Measurements from ENCODE around the gene KRT83. TPM values are rescaled to one million over a fixed set of nuclear protein-coding genes. Genes with fewer than 3 reads are reported as not detected.
"Not testable (repeated sequence)": the region's sequence is repeated elsewhere in the genome, so short reads cannot be mapped to it uniquely, and the experiment has no call there.

KRT83 gene
- total RNA-seq, 1 donor from 2014 or later: not detected

DNA sequence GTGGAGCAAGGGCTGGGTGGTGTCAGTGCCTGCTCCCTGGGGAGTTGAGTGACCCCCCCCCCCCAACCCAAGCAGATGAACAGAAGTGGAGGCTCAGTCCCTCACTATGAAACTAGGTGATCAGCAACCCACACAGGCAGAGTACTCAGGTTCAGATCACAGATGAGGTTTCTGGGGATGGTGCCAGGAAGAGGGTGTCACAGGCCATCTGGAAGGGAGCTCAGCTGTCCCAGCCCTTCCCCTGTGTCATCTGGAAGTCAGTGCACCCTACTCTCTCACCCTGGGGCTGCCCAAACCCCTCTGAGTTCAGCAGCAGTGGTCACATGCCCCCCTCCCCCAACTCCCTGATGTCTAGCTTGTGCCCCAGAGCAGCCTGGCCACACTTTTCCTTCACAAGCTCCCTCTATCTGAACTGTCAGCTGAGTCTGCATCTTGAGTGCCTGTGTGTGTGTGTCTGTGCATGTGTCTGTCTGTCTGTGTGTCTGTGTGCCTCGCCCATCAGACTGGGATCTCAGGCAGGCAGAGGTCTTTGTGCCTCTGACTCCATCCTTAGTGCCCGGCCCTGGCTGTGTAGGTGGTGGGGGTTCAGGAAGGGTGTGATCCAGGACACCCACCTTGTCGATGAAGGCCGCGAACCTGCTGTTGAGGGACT lies 30.6 kb downstream of the KRT83 start:
- not testable (repeated sequence) for DNase-seq (ENCODE audit: low spot score in 2 of 2); FAIRE-seq

DNA sequence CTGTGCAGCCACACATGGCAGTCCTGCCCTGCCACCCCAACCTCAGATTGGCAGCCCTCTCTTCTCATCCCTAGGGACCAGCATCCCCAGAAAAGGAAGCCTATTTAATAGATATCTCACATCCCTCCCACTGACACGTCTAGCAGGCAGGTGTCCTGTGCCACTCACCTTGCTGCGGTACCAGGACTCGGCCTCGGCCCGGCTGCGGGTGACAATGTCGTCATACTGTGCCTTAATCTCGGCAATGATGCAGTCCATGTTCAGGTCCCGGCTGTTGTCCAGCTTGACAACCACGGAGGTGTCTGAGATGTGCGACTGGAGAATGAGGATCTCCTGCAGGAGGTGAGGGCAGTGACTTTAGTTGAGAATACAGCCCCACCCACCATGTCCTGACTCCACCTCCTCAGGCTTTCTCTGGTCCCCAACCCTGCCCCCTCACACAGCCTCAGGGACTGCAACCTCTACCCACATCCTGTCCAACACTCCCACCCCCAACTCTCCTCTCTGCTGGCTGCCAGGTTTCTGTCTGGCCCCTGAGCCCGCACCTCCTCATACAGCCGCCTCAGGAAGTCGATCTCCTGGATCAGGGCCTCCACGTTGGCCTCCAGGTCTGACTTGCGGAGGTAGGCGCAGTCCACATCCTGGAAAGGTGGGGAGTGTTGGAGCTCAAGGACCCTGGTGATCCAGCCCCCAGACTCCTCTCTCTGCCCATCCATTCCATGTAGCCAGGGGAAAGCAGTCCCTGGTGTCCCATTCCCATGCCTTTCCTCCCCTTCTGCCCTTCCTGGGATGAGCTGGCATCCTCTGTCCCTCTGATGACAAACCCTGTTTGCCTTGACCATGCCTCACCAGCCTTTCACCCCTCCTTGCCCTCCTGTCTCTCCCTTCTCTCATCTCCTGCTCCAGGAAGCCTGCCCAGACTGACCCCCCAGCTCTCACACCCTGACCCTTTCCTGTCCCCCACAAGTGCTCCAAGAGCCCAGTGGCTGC lies 33.1 kb downstream of the KRT83 start:
- not testable (repeated sequence) for FAIRE-seq; DNase-seq (ENCODE audit: low spot score in 2 of 2)

DNA sequence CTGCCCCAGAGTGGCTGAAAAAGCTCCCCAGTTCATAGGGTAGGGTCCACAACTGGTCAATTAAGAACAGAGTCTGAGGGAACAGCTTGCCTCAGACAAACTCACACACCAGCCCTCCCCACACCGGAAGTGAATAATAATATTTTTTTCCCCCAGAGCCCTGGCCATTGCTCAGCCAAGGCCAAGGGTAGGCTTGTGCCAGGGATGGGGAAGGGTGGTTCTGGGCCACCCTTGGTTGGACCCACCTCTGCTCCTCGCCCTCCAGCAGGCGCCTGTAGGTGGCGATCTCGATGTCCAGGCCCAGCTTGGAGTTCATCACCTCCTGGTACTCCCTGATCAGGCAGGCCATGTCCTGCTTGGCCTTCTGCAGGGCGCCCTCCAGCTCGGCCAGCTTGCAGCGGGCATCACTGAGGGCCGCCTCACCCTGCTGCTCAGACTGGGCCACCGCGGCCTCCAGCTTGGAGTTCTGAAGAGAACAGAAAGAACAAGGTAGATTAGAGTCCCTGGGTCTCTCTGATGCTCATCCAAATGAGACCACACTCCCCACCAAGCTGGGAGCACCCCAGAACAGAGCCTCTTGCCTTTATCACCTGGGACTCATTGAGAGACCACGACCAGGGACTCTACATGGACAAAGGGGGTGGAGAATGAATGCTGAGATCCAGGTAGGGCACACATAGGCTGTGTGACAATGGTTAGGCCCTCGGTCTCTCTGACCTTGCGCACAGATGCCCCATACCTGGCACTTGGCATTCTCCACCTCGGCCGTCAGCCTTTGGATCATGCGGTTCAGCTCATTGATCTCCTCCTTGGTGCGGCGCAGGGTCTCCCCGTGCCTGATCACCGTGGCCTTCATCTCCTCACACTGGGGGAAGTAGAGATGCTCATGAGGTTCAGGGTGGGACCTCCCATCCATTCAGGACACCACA lies 34.1 kb downstream of the KRT83 start:
- not testable (repeated sequence) for FAIRE-seq

DNA sequence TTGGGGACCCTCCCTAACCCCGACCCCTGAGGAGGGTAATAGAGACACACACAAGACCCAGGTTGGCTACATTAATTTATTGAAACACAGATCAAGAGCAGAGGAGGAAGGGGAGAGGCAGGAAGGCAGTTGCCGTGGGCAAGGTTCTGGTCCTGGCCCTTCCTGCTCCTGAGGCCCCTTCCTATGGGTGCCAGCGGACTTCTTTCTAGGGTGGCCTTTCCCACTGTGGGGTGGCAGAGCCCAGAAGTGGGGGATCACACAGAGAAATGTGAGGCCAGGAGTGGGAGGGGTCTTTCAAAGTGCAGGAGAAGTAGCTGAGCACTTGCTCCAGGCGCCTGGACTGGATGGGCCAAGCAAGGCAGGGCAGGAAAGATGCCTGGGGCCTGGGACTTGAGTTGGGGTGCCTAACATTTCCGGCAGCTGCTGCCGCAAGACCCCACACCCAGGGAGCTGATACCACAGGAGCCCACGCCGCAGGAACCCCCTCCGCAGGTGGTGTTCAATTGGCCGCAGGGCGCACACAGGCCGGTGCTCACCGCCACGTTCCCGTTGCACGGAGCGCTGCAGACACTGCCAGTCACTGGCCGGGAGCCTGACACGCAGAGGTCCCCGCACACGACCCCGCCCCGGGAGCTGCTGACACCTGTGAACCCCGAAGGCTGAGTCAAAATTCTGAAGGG lies 35.2 kb downstream of the KRT83 start:
- no peak for DNase-seq (ENCODE audit: low spot score in 2 of 2)
- no peak for FAIRE-seq

More for the DNA sequence above, 34.1 kb downstream of the KRT83 start:
- not testable (repeated sequence) for DNase-seq (ENCODE audit: low spot score in 2 of 2)

DNA sequence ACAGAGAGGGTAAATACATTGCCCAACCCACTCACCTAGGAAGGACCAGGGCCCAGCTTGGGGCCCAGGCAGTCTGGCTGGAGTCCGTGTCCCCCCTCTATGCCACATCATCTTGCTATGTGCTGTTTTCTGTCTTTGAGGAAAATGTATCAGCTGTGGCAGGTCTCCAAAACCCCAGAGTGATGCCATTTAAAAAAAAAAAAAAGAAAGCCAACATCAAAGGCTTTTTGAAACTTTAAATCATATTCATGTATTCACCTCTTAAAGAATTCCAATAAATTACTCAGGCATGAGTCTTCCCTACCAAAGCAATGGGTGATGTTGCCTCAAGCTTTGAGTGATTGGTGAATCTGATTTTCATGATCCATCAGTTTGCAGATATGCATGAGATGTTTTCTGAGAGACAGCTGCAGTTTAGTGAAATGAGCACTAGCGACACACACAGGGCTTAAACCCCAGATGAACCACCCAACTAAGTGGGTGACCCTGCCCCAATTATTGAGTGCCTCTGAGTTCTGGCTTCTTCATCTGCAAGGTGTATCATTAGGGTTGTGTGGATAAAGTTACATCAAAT lies 35.9 kb downstream of the KRT83 start:
- no peak for FAIRE-seq
- DNase-seq (ENCODE audit: low spot score in 2 of 2): no peak

DNA sequence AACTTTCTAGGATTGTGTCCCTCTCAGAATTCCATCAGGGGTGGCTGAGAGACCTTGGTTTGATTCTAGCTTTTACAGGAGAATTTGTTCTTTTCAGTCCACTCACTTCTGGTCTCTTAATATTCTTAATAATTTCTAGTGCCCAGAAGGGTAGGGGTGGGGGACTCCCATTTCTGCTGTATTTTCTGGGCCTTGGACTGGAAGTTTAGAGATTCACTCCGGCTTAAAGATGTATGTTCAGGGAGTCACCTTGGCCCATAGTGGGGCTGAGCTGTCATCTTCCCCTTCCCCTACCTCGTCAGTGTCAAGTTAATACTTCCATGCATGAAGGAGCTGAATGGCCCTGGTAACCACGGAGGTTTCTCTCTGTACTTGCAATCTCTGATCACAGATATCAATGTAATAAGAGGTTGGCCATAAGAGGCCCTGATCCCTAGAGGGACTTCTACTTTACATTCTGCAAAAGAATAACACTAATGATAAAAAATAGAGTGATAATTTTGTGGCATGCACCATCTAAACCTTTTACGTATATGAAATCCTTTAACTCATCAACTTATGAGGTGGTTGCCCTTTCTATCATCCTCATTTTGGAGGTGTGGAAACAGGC lies 36.5 kb downstream of the KRT83 start:
- FAIRE-seq: no peak
- DNase-seq (ENCODE audit: low spot score in 2 of 2): no peak

DNA sequence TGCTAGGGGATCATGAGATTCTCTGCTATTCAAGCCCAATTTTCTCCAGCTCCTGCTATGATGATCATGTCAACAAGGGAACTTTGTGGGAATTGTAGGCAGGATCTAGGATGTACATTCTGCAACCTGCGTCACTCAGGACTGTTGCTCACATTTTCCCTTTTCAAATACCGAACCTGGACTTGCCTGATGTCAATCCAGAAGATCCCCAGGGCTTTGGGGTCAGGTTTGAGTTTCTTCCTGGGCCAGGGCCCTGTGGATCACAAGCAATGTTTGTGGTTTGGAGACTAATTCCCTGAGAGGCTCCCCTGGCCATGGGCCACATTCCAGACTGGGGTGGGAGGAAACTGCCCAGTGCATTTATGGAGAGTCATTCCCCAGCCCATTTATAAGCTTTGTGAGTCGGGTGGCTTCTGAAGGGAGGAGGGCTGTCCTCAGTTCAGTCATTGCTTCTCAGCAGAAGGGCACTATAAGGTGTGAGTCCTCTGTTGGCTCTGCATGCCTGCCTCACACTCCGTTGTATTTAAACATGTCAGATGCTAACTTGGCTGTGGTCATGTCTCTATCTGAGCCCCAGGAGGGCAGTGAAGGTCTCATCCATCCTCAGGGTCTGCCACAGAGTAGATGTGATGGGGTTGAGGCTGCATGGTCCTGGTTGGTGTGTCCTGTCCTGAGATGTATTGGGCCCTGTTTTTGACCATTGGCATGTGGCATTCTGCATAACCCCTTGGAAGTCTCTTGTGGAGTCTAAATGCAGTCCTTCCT lies 40.2 kb downstream of the KRT83 start:
- no peak for FAIRE-seq
- DNase-seq (ENCODE audit: low spot score in 2 of 2): no peak

DNA sequence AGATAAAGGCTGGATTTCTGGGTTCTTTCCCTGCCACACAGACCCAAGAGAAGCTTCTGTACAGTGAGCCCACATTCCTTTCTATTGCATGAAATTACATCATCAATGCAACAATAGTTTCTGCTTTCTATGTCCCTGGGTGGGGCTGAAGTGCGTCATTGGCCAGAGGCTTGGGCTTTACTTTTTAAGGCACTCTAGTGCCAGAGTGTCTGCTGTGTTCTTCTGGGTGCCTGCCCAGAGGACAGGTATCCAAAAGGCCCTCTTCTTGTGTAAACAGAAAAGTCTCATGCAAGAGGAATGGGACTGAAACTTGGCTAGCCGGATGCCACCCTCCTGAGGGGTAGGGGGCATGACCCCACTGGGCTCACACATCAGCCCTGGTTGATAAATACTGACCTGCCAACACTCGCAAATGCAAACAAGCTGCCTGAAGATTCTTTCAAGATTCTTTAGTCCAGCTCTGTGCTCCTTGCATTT lies 40.8 kb downstream of the KRT83 start:
- no peak for FAIRE-seq

DNA sequence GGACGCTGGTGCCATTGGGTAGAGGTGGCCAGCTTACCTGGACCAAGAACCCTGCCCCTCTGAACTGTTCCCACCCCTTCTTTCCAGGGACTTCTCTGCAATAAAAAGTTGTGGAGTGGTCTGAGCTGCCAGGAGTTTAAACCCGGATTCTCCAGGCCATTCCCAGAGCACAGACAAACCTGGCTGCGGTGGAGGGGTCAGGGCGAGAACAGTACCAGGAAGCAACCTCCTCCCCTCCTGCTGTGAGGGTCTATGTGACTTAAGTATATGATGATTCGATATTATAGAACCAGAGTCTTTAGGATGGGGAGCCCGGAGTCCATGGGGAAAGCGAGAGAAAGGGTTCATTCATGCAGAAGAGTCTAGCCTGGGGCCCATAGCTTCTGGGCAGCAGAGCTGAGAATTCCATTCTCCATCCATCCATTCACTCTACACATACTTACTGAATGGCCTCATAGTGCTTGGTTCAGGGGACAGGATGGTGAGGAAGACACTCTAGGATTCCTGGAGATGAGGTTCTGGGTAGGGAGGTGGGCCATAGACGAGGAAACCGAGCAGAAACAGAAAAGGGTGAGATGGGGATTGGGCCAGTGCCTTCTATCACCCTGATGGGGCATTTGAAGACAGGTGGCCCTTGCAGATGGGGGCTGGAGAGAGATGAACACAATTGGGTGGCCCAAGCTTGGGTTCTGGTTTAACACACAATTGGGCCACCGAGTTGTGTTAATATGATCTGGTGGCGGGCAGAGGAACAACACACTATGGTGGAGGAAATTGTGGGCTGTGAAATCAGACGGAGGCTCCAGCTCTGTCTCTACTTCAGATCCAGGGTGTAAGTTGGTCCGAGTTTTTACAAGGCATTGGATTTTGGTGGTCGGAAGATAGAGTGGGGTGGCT lies 41.5 kb downstream of the KRT83 start:
- DNase-seq (ENCODE audit: low spot score in 2 of 2) (no peak), FAIRE-seq (no peak)

More for the DNA sequence above, 40.8 kb downstream of the KRT83 start:
- DNase-seq (ENCODE audit: low spot score in 2 of 2): no peak

DNA sequence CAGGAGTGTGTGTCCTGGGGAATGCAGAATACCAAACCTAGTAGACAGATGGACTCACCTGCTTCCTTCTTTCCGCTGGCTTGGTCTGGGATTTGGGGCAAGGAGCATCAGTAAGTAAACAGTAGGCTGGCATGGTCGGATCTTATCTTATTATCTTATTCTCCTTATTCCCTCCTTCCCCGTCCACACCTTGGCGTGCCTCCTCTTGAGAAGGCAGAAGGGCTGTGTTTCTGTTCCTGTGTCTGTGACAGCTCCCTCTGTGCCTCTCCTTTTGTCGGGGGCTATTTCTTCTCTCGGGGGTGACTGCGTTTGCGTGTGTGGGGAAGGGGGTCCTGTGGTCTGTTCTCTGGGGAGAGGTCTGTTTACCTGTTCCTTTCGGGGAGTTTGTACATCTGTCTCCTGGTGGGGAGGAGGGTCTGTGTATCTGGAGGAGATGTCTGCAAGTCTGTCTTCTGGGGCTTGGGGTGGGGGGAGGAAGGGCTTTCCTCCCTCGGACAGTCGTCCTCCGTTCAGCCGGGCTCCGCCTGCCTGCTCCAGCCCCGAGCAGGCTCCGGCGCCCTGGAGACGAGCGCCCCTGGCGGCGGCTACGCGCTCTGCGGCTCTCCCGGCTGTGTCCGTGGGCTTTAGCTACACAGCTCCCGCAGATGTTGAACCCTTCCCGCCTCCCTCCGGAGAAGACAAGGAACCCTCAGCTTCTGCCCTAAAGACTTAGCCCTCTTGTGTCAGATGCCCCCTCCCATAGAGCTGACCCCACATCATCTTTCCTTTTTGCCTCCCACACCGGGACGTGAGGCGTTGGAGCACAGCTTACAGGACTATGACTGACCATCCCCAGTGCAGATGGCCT lies 42.4 kb downstream of the KRT83 start:
- FAIRE-seq: no peak
- peak; percentile 70 to 87 for DNase-seq (ENCODE audit: low spot score in 2 of 2)

DNA sequence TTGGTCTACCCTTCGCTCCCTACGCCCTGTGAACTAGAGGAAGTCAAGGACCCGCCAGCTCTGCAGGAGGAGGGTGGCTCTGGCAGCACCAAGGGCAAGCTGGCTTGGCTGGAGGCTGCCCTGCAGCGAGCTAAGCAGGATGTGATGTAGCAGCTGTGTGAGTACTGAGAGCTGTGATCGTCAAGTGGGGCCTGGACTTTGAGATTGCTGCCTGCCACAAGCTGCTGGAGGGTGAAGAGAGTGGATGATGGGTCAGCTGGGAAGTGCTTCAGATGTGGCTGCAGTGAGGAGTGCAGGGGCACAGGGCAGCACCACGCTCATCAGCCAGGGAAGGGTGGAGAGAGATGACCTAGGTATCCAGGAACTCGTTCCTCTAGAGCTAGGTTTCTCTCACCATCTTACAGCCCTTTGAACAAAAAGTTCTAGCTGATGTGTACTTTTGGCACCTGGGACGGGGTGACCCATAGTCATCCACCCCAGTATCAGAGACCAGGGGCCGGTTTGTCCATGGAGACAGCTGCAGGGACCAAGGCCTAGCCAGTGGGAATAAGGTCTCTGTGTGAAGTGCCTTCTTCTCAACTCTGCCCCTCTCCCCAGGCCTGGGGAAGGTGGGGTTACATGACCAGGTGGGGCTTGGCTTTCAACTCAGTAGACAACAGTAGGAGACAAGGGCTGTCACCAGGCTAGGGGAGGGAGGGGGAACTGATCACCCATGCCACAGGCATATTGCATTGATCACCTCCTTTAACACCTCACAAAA lies 43.5 kb downstream of the KRT83 start:
- FAIRE-seq (no peak), DNase-seq (ENCODE audit: low spot score in 2 of 2) (no peak)

DNA sequence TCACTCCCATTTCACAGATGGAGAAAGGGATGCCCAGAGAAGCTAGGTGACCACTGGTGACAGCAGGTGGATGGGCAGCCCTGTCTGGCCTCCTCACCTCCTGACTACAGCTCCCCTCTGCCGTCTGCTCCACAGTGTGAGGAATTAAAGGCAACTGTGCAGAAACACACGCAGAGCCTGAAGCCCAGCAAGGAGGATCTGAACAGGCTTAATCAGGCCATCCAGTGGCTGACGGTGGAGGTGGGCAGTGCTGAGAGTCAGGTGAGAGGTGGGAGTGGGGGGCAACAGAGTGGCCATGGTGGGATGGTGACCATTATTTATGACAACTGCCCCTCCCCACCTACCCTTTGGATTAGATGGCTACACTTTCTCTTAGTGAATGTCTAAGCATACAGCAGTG lies 45.5 kb downstream of the KRT83 start:
- no peak for FAIRE-seq
- DNase-seq (ENCODE audit: low spot score in 2 of 2): no peak

DNA sequence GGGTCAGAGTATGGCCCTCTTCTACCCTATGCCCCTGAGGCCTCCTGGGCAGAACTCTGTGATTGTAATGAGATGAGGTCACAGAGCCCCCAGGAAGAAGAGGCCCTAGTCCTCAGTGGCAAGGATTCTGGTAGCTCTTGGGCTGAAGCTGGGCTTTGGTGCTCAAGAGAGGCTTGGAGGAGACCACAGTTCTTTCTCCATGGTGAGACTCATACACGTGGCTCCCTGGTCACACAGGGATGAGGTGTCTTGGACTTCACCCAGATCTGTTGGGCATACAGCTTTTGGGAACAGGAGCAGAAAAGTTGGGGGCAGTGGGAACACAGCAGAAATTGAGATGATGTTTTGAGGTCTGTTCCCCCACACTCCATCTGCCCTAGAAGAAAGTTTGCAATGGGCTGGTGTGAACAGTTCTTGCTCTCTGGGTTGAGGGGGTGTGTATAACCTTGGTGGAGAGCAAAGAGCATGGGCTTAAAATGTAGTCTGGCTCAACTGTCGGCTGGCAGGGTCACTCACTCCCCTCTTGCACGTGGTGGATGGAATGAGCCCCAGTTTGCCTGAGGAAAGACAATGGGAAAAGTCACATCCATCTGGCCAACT lies 46.6 kb downstream of the KRT83 start, which contains the start of gene KRT86:
KRT86 (plus strand) TSS at position 125 of the 600 bp plus-strand sequence. CDS start 27,272 bp downstream, outside the sequence.
- no peak for FAIRE-seq
- no peak for DNase-seq (ENCODE audit: low spot score in 2 of 2)

DNA sequence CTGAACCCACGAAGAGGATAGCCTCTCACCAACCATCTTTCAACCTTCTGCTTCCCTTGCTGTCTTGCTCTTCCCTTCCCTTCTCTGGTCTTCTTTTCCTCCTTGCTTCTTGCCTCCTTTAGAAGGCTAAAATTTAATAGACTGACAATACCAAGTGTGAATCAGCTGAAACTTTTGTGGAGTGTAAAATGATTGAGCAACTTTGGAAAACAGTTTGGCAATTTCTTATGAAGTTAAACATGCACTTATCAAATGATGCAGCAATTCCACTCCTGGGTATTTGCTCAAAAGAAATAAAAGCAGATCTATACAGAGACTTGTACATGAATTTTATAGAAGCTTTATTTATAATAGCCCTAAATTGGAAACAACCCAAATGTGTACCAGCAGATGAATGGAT lies 50.0 kb downstream of the KRT83 start:
- FAIRE-seq: no peak
- DNase-seq (ENCODE audit: low spot score in 2 of 2): no peak

DNA sequence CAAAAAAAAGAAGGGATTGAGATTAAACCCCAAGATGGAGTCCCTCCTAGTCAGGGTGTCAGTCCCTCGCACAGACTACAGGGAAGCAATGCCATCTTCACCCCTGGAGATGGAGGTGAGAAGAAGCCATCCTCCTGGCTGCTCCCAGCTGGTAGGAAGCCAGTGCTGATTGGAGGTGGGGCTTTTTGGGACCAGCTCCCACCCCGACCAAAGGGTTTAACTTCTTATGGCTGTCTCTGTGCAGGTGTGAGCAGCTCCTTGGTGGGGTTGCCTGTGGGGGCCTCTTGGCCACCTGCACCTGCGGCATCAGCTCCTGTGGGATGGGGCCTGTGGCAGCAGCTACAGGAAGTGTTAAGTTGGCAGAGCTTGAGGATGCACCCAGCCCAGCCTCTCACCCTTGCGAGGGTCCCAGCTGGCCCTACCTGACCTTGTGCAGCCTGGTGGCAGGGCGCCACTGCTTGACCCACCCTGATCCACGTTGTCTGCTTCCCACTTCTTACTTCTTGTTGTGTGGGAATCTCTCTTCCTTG lies 50.6 kb downstream of the KRT83 start:
- DNase-seq (ENCODE audit: low spot score in 2 of 2) (no peak), FAIRE-seq (no peak)

Data from frontal cortex (tissue), 4 donors.